Measurements from ENCODE around the gene THRB.

The THRB gene

DNA sequence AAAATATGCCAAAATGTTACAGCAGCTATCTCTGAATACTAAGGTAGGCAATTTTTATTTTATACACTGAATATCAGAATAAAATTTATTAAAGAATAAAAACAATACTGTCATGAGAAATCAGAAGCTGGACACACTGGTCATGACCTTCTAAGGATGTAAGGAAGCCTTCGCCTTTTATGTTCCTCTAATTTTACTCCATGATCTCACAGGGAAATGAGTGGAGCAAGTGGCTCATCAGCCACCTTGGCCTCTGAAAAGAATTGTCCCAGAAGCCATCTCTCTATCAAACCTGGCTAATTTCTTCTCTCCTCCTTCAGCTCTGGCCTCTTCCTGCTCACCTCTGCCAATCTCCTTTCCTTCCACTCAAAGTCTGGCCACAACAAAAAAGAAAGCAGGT lies 48.6 kb downstream of the THRB start:
- no peaks in the 10 kb centered on the region for H3K4me1 ChIP-seq (ENCODE audit: insufficient read depth, low read length, poor library complexity, severe bottlenecking)
- H4K20me1 ChIP-seq (ENCODE audit: insufficient read depth, low read length, poor library complexity, severe bottlenecking): no peaks in the 10 kb centered on the region
- no peak overlapping the region for H3K4me2 ChIP-seq (ENCODE audit: low read depth, low read length, poor library complexity, severe bottlenecking)
- H3K9me2 ChIP-seq (replicated peaks; ENCODE audit: low read depth, low read length): no peaks in the 10 kb centered on the region
- no peak overlapping the region for H2AFZ ChIP-seq (ENCODE audit: low read length)
- no peaks in the 10 kb centered on the region for H3K36me3 ChIP-seq (ENCODE audit: insufficient read depth, low read length)
- no peaks in the 10 kb centered on the region for H3K9me3 ChIP-seq (ENCODE audit: insufficient read depth, low read depth, low read length)
- H3K9ac ChIP-seq (ENCODE audit: low read depth, low read length, poor library complexity, severe bottlenecking): no peak overlapping the region
- TF ChIP-seq, protein P1, sequence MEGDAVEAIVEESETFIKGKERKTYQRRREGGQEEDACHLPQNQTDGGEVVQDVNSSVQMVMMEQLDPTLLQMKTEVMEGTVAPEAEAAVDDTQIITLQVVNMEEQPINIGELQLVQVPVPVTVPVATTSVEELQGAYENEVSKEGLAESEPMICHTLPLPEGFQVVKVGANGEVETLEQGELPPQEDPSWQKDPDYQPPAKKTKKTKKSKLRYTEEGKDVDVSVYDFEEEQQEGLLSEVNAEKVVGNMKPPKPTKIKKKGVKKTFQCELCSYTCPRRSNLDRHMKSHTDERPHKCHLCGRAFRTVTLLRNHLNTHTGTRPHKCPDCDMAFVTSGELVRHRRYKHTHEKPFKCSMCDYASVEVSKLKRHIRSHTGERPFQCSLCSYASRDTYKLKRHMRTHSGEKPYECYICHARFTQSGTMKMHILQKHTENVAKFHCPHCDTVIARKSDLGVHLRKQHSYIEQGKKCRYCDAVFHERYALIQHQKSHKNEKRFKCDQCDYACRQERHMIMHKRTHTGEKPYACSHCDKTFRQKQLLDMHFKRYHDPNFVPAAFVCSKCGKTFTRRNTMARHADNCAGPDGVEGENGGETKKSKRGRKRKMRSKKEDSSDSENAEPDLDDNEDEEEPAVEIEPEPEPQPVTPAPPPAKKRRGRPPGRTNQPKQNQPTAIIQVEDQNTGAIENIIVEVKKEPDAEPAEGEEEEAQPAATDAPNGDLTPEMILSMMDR (conservative IDR thresholded peaks at IDR 0.05; ENCODE audit: low read length): no peak
- TF ChIP-seq EZH2phosphoT487 (IDR thresholded peaks at IDR 0.05; ENCODE audit: borderline replicate concordance): no peak
- no peak overlapping the region for H3K4me3 ChIP-seq (ENCODE audit: low read length, poor library complexity, severe bottlenecking)
- no peaks in the 10 kb centered on the region for H3K27me3 ChIP-seq (ENCODE audit: insufficient read depth, low read length, poor library complexity, severe bottlenecking)
- H3F3A ChIP-seq (ENCODE audit: low read depth): no peaks in the 10 kb centered on the region
- no peaks in the 10 kb centered on the region for H3K79me2 ChIP-seq (ENCODE audit: insufficient read depth, low read length)

DNA sequence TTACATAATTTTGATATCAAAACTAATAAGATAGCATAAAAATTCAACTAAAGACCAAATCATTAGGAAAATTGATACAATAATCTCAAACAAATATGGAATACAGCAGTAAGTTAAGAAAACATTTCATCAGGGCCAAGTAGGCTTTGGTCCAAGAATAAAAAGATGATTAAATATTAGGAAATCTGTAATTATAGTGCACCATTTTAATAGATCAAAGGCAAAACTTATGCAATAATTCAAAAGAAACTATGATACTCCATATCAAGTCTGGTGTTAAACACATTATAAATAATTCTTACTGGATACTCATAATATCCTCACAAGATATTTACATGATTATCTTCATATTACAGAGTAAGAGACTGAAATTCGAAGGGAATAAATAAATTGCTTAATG lies 51.2 kb downstream of the THRB start:
- Histone ChIP-seq H3K27me3 (ENCODE audit: insufficient read depth, low read length, poor library complexity, severe bottlenecking) (no peaks in the 10 kb centered on the region), H3K79me2 (ENCODE audit: insufficient read depth, low read length) (no peaks in the 10 kb centered on the region), H3F3A (ENCODE audit: low read depth) (no peaks in the 10 kb centered on the region), H3K9me3 (ENCODE audit: insufficient read depth, low read depth, low read length) (no peaks in the 10 kb centered on the region), H3K9ac (ENCODE audit: low read depth, low read length, poor library complexity, severe bottlenecking) (no peak overlapping the region), H4K20me1 (ENCODE audit: insufficient read depth, low read length, poor library complexity, severe bottlenecking) (no peaks in the 10 kb centered on the region), H3K4me2 (ENCODE audit: low read depth, low read length, poor library complexity, severe bottlenecking) (no peak overlapping the region), H2AFZ (ENCODE audit: low read length) (no peak overlapping the region), H3K9me2 (replicated peaks; ENCODE audit: low read depth, low read length) (no peaks in the 10 kb centered on the region), H3K36me3 (ENCODE audit: insufficient read depth, low read length) (no peaks in the 10 kb centered on the region), H3K4me3 (ENCODE audit: low read length, poor library complexity, severe bottlenecking) (no peak overlapping the region), H3K4me1 (ENCODE audit: insufficient read depth, low read length, poor library complexity, severe bottlenecking) (no peaks in the 10 kb centered on the region)
- TF ChIP-seq, protein P1 (conservative IDR thresholded peaks at IDR 0.05; ENCODE audit: low read length): no peak
- no peak for TF ChIP-seq EZH2phosphoT487 (IDR thresholded peaks at IDR 0.05; ENCODE audit: borderline replicate concordance)

DNA sequence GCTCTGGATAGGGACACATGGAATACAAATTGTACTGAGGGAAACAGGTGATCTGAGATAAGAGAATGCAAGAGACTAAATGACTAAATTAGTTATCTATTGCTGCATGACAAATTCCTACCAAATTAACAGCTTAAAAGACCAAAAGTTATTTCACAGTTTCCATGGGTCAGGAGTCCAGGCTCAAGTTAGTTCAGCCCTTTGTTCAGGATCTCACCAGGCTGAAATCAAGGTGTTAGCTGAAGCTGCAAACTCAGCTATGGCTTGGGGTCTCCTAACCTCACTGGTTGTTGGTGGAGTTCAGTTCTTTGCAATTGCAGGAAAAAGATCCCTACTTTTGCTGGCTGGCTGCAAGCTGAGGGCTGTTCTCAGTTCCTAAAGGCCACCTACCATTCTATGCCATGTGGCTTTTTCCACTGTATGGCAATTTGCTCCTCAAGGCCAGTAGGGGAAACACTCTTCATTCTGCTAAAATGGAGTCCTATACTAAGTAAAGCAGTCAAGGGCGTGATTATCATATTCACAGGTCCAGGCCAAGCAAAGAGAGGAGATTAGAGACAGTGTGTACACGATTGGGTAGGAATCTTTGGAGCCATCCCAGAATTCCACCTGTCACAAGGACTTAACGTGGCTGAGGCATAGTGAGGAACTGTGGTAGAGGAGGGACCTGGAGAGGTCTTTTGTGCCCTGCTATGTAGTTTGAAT lies 53.7 kb downstream of the THRB start:
- Histone ChIP-seq H3K9me3 (ENCODE audit: insufficient read depth, low read depth, low read length) (no peaks in the 10 kb centered on the region), H4K20me1 (ENCODE audit: insufficient read depth, low read length, poor library complexity, severe bottlenecking) (no peaks in the 10 kb centered on the region), H3F3A (ENCODE audit: low read depth) (no peaks in the 10 kb centered on the region), H3K27me3 (ENCODE audit: insufficient read depth, low read length, poor library complexity, severe bottlenecking) (no peaks in the 10 kb centered on the region), H3K79me2 (ENCODE audit: insufficient read depth, low read length) (no peaks in the 10 kb centered on the region), H3K9me2 (replicated peaks; ENCODE audit: low read depth, low read length) (no peaks in the 10 kb centered on the region), H2AFZ (ENCODE audit: low read length) (no peak overlapping the region), H3K4me1 (ENCODE audit: insufficient read depth, low read length, poor library complexity, severe bottlenecking) (no peaks in the 10 kb centered on the region), H3K9ac (ENCODE audit: low read depth, low read length, poor library complexity, severe bottlenecking) (no peak overlapping the region), H3K4me3 (ENCODE audit: low read length, poor library complexity, severe bottlenecking) (no peak overlapping the region), H3K36me3 (ENCODE audit: insufficient read depth, low read length) (no peaks in the 10 kb centered on the region), H3K4me2 (ENCODE audit: low read depth, low read length, poor library complexity, severe bottlenecking) (no peak overlapping the region)
- no peak for TF ChIP-seq EZH2phosphoT487 (IDR thresholded peaks at IDR 0.05; ENCODE audit: borderline replicate concordance)
- TF ChIP-seq, protein P1 (conservative IDR thresholded peaks at IDR 0.05; ENCODE audit: low read length): no peak

Measured in Loucy (cell line).